Endothelial cell of umbilical vein (primary cell): ENCODE data around the gene SORCS2. TPM values are rescaled to one million over a fixed set of nuclear protein-coding genes. Genes with fewer than 3 reads are reported as not detected.

Experiments used
- BruUV-seq: library from RNA; stranded (reverse); fragments of 400-500 nt; replicated peaks from 2 replicates; lab custom pipeline; 2021; lab: Mats Ljungman, UMichigan
- CTCF ChIA-PET: fragments of 300-600, 350-600 bp; sonication (Branson Sonifier 250); formaldehyde crosslinking; loops from one replicate; lab custom pipeline; 2021; ENCODE audit warnings: antibody characterized with exemption, inconsistent platforms; lab: Charles Lee
- POLR2A ChIA-PET: fragments of 300-600, 350-600 bp; sonication (Branson Sonifier 250); formaldehyde crosslinking; loops from one replicate; lab custom pipeline; 2021; ENCODE audit warnings: antibody characterized with exemption, inconsistent platforms; lab: Charles Lee
- DNase-seq: peaks from one replicate; pipeline ENCODE4 v3.0.0-alpha.2; 2011; ENCODE audit warnings: low read depth, low spot score
- FAIRE-seq: peaks from 2 replicates; lab custom pipeline; 2011; peaks lifted over from hg19 to GRCh38; lab: Jason Lieb, UNC
- H2AFZ ChIP-seq: 2 replicates; pipeline ENCODE4 v1.6.0; 2012; ENCODE audit warnings: low read depth, low read length, control low read depth, inconsistent platforms
- H3K27ac ChIP-seq: 2 replicates; pipeline ENCODE4 v1.5.1; 2011; ENCODE audit warnings: low read depth, mild to moderate bottlenecking, control low read depth, low read length, moderate library complexity; ENCODE audit not compliant: insufficient read depth
- H3K27me3 ChIP-seq, 2 experiments: 2 replicates each; pipeline versions ENCODE4 v1.6.0 to v1.6.1; 2011; ENCODE audit warnings: low read length in 2 of 2, mixed read lengths in 1 of 2; ENCODE audit not compliant: control insufficient read depth in 2 of 2, insufficient read depth in 2 of 2
- H3K36me3 ChIP-seq, 2 experiments: 2 replicates in 1 of 2; 3 replicates in 1 of 2; pipeline ENCODE4 v1.5.1; 2011; ENCODE audit warnings: low read length in 2 of 2, mild to moderate bottlenecking in 1 of 2, moderate library complexity in 1 of 2; ENCODE audit not compliant: control insufficient read depth in 2 of 2, insufficient read depth in 2 of 2; ENCODE audit errors: extremely low read depth in 1 of 2
- H3K4me1 ChIP-seq: 3 replicates; pipeline ENCODE4 v1.5.1; 2011; ENCODE audit warnings: mild to moderate bottlenecking, low read length; ENCODE audit not compliant: control insufficient read depth, insufficient read depth; ENCODE audit errors: extremely low read depth
- H3K4me2 ChIP-seq: 2 replicates; pipeline ENCODE4 v1.6.1; 2011; ENCODE audit warnings: low read length, control low read depth, mixed read lengths; ENCODE audit not compliant: insufficient read depth
- H3K4me3 ChIP-seq, 3 experiments: fragments of 200-600 bp in 1 of 3; sonication (generic), shearing (Covaris generic) in 1 of 3; replicated peaks in 1 of 3; 2 replicates each; pipeline ENCODE4 v1.5.1; 2011 to 2016; ENCODE audit warnings: control low read depth in 3 of 3, low read length in 3 of 3, mild to moderate bottlenecking in 2 of 3, inconsistent platforms in 1 of 3, low read depth in 1 of 3, moderate library complexity in 1 of 3; ENCODE audit not compliant: insufficient read depth in 1 of 3
- H3K79me2 ChIP-seq: 2 replicates; pipeline ENCODE4 v1.6.0; 2012; ENCODE audit warnings: low read length, inconsistent platforms; ENCODE audit not compliant: control insufficient read depth, insufficient read depth
- H3K9ac ChIP-seq: replicated peaks from 2 replicates; pipeline ENCODE3; 2011; ENCODE audit warnings: low read length, control low read depth; ENCODE audit not compliant: insufficient read depth; ENCODE audit errors: extremely low read depth
- H3K9me1 ChIP-seq: replicated peaks from 3 replicates; pipeline ENCODE4 v1.6.0; 2011; ENCODE audit warnings: mild to moderate bottlenecking, low read length; ENCODE audit not compliant: control insufficient read depth, insufficient read depth; ENCODE audit errors: extremely low read depth
- H3K9me3 ChIP-seq: replicated peaks from 2 replicates; pipeline ENCODE4 v1.5.1; 2012; ENCODE audit warnings: low read length, inconsistent platforms; ENCODE audit not compliant: control insufficient read depth, insufficient read depth
- H4K20me1 ChIP-seq: replicated peaks from 2 replicates; pipeline ENCODE3; 2011; ENCODE audit warnings: mild to moderate bottlenecking, low read length; ENCODE audit not compliant: control insufficient read depth, insufficient read depth; ENCODE audit errors: extremely low read depth
- EZH2 ChIP-seq: IDR thresholded peaks from 2 replicates; pipeline ENCODE4 v1.6.1; 2012; ENCODE audit warnings: borderline replicate concordance, low read depth, mild to moderate bottlenecking, moderate library complexity, low read length, inconsistent platforms; ENCODE audit not compliant: severe bottlenecking
- JUN ChIP-seq: IDR thresholded peaks from 2 replicates; pipeline ENCODE4 v1.6.1; 2011; ENCODE audit warnings: borderline replicate concordance, low read depth; ENCODE audit not compliant: insufficient read length, insufficient read depth
- MYC ChIP-seq: IDR thresholded peaks from one replicate; pipeline ENCODE4 v1.6.1; 2011; ENCODE audit warnings: mild to moderate bottlenecking, low read depth, low read length
- POLR2A ChIP-seq: IDR thresholded peaks from 2 replicates; pipeline ENCODE4 v1.6.1; 2012; ENCODE audit warnings: low read depth, mild to moderate bottlenecking, control low read depth, low read length
- dilution Hi-C: fragments of 300-500 bp; cut with MboI; formaldehyde crosslinking; loops from one replicate; pipeline ENCODE4 v1.15.0; 2019; ENCODE audit warnings: low sequenced_read_pairs; ENCODE audit not compliant: extremely low pct_ligation_motif_present
- intact Hi-C: fragments of 100-400 bp; cut with micrococcal nuclease; formaldehyde crosslinking; loops from one replicate; pipeline ENCODE4 v1.10.0; 2022
- polyA plus RNA-seq, 4 experiments: library from polyadenylated mRNA; depleted of rRNA in 3 of 4; stranded (reverse) in 3 of 4; unstranded in 1 of 4; fragments of >200 nt; gene quantifications; 2 replicates each; pipeline versions ENCODE4 v1.2.1 to v1.2.3, GENCODE V29; 2011 to 2012; ENCODE audit warnings: missing spikeins in 1 of 4
- total RNA-seq: library from RNA; stranded (reverse); gene quantifications from 2 replicates; pipeline ENCODE4 v1.2.3, GENCODE V29; 2021
- TF ChIP-seq, protein P1 (sequence below): IDR thresholded peaks from 2 replicates; pipeline ENCODE4 v1.6.1; 2011; ENCODE audit not compliant: insufficient read depth, insufficient read length

Gene SORCS2
- total and polyA plus RNA-seq, 2 donors (not counting 3 experiments of a cell fraction or from before 2014, with no cell fraction given), result not detected

DNA sequence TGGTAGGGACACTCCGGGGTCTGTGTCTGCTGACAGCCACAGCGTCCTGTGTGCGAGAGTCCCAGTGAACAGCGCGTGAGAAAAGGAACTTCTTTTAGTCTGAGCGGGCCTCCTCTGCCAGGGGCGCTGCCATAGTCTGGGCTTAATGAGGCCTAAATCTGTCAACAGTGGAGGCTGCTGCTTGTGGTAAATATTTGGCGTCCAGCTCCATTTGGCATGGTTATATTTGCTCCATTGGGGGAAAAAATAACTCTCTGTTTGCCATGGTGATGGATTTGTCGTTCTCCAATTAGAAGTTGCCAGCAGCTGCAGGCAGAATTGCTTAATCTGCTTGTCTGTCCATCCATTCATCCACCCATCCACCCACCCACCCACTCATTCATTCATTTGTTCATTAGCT lies 313.8 kb downstream of the SORCS2 start:
- intact Hi-C loops, result no loop called here
- CTCF ChIA-PET, result no interaction called here
- TF ChIP-seq MYC (no peak), EZH2 (no peak), JUN (no peak)

DNA sequence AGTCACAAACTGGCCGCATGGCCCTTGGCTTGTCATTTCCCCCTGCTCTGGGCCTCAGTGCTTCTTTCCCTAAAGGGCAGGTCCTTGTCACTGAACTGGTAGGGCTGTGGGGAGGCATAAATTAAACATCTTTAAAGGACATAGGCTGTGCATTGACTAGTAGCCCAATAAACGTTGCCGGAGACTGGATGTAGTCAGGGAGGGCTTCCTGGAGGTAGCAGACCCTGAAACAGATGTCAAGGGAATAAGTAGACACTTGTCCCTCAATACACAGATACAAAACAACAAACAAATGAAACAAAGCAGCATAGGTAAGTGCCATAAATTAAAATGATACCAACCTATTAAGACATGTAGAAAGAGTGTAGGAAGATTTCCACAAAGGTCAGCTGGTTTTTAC lies 314.2 kb downstream of the SORCS2 start:
- Histone ChIP-seq H3K9me1 (no peaks in the 10 kb centered on the region), H3K4me3 (no peak overlapping the region), H3K27ac (no peak overlapping the region), H3K9me3 (no peaks in the 10 kb centered on the region), H4K20me1 (no peaks in the 10 kb centered on the region), H3K27me3 (peaks cover 0 to 3% of the 10 kb centered on the region in 2 experiments), H3K9ac (no peak overlapping the region), H3K4me1 (no peaks in the 10 kb centered on the region), H3K4me2 (no peak overlapping the region), H2AFZ (no peak overlapping the region), H3K79me2 (no peaks in the 10 kb centered on the region), H3K36me3 (no peaks in the 10 kb centered on the region)
- BruUV-seq, result no TSS peak
- POLR2A ChIA-PET, result no interaction called here
- dilution Hi-C loops (no loop called here), intact Hi-C loops (no loop called here)
- CTCF ChIA-PET, result no interaction called here
- DNase-seq (no peak), FAIRE-seq (no peak)
- TF ChIP-seq POLR2A, result no peak
- TF ChIP-seq, protein P1, sequence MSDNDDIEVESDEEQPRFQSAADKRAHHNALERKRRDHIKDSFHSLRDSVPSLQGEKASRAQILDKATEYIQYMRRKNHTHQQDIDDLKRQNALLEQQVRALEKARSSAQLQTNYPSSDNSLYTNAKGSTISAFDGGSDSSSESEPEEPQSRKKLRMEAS, result no peak

More for the DNA sequence above, 313.8 kb downstream of the SORCS2 start:
- no peak overlapping the region for H3K27ac ChIP-seq
- H3K27me3 ChIP-seq, result peaks cover 0 to 3% of the 10 kb centered on the region in 2 experiments
- no peaks in the 10 kb centered on the region for H3K36me3 ChIP-seq
- BruUV-seq, result no TSS peak
- no peak overlapping the region for H3K9ac ChIP-seq
- H3K79me2 ChIP-seq, result no peaks in the 10 kb centered on the region
- H2AFZ ChIP-seq, result no peak overlapping the region
- H3K4me1 ChIP-seq, result no peaks in the 10 kb centered on the region
- no peak for FAIRE-seq
- no peaks in the 10 kb centered on the region for H3K9me1 ChIP-seq
- no peaks in the 10 kb centered on the region for H3K9me3 ChIP-seq
- no peak for DNase-seq
- H3K4me2 ChIP-seq, result no peak overlapping the region
- POLR2A ChIA-PET, result no interaction called here
- no peak overlapping the region for H3K4me3 ChIP-seq
- dilution Hi-C loops, result no loop called here
- no peaks in the 10 kb centered on the region for H4K20me1 ChIP-seq
